Umbilical cord (tissue), 2 donors: ENCODE results near the gene PAH. TPM values are rescaled to one million over a fixed set of nuclear protein-coding genes. Genes with fewer than 3 reads are reported as not detected.

Experiments
- DNase-seq: peaks from one replicate; pipeline ENCODE4 v3.0.0-alpha.2; 2015; ENCODE audit warnings: low spot score
- total RNA-seq: library from RNA; depleted of rRNA; stranded (reverse); fragments of >200 nt; gene quantifications from one replicate; pipeline ENCODE4 v1.2.3, GENCODE V29; 2014; ENCODE audit warnings: low replicate concordance; ENCODE audit not compliant: insufficient read depth

The PAH gene
- total RNA-seq, 1 donor from 2014 or later: 2.2 TPM

DNA sequence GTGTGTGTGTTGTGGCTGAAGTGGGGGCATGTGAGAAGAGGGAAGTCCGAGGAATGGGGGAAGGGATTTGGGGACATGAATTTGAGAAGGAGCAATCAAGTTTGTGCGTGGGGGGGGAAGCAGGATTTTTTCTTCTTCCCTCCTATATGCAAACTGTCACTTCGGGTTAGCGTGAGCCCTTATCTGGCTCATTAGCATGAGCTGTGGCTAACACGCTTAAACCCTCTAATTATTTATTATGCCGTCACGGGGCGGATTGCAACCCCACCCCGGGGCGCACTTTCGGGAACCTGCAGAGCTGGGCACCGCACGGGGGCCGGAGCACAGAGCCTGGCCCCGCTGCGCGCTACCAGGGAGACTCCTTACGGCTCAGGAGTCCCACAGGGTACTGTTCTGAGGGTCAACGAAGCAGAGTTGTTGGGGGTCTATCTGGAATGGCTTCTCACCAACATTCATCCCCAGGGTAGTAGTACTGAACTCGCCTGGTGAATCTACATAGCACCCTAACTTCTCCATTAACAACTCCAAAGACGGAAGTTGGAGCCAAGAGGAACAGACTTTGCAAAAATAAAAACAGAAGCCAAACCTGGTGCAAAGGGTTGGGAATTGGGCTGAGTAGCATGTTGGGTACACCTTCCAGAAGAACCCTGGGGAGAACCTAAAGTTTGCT lies 34.0 kb upstream of the PAH start:
- DNase-seq: no peak

DNA sequence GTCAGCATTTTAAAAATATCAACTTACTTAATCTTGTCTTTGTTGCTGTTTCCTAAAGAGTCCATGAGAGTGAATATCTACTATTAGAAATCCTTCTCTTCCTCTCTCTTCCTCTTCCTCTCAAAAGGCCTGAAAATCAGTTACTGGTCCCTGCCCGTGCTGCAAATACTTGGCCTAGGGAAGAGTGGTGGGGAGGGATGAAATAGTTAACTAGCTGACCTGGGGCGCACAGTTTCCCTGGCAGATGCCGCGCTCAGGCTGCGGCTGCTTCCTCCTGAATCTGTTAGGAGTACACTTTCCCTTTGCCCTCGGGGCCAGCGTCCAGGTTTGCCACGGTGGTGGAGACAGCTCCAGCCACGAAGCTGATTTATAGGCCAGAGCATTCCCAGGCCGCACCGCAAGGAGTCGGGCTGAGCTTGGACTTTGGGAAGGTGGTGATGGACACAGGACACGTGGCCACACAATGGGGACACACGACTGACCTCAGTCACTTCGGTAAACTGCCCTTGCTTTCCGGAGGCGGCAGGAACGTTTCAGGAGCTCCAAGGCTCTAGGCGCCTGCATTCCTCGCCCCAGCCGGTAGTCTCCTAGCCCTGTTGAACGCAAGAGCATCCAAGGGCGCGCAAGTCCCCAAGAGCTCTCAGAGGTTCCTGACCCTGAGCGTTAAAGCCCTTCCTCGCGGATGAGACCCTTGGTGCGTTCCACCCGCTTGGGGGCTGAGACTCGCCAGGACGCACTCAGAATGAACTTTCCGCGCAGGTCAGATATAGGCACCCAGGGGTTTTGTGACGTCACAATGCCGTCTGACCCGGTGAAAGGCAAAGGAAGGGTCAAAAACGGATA lies 33.3 kb upstream of the PAH start:
- peak; percentile 12 for DNase-seq

DNA sequence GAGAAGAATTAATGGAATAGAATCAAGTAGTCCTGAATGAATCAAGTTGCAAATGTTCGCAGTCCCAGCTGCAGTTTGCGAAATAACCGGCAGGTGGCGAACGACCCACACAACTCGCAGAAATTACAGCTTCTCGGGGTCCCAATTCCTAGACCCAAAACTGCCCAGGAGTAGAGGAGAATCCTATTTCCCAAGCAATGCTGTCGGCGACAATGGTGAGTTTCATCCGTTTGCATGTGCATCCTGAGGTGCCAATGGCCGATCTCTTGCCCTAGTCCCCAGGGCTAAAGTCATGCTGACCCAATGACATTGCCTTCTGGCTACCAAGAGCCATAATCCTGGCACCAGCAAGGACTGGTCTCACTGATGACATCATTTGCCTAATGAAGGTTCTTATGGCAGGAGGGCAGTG lies 31.9 kb upstream of the PAH start:
- peak; percentile 30 for DNase-seq

DNA sequence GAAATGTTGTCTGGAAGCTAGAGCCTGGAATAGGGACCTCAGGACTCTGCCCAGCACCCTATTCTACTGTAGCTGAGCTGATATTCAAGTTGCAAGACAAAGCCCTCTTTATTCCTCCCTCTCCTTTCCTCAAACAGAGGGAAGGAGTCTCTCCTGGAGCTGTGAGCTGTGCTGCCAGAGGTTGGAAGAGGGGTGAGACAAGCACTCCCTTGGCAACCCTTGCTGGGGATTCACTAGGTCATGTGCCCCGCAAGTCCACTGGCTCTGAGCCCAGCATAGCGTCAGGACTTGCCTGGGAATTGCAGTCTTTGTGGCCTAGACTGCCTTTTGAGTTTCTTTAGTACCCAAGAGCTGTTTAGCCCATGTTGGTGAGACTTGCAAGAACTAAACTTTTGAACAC lies 29.0 kb upstream of the PAH start:
- DNase-seq: no peak

DNA sequence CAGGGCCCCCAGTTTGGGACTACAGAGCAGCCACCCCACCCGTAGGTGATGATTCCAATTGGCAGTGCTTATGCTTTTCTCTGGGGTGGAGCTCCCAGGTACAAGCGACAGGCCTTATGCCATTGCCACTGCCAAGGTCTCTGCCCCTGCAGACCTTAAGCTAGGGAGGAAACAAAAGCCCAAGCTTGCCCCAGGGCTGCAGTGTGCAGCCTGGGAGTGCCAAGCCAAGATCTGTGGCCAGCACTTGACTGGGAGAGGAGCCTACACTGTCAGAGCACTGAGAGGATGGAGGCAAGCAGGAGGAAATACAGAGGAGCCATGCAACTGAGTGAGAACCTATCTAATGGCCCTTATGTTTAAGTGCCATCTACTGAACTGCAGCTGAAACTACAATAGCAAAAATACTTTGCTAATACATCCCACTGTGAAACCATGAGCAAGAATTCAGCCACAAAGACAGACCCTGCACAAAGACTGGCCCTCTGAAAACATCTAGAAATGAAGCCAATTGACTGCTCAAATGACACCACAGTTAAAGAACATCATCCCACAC lies 22.7 kb upstream of the PAH start:
- no peak for DNase-seq

DNA sequence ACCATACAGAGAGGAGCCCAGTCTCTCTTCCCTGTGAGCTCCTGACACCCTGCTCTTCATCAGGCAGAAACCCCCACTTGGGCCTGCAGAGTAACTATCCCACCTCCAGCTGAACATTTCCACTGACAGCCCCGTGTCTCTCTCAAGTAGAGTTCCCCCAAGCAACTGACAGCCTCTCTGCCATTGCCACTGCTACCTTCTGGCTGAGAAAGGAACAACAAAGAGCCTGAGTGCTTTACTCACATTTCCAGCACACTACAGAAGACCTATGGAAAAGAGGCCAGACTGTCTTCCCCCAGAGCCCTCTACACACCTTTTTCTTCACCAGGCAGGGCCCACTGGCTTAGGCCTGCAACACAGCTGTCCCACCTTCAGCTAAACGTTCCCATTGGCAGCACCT lies 22.0 kb upstream of the PAH start:
- DNase-seq: no peak

DNA sequence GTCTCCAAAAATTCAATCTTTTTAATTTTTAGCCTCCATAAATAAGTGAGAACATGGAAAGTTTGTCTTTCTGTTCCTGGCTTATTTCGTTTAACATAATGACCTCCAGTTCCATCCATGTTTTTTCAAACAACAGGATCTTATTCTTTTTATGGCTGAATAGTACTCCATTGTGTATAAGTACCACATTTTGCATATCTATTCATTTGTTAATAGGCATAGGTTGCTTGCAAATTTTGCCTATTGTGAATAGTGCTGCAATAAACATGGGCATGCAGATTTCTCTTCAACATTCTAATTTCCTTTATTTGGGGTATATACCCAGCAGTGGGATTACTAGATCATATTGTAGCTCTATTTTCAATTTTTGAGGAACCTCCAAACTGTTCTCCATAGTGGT lies 16.1 kb upstream of the PAH start:
- DNase-seq: no peak

DNA sequence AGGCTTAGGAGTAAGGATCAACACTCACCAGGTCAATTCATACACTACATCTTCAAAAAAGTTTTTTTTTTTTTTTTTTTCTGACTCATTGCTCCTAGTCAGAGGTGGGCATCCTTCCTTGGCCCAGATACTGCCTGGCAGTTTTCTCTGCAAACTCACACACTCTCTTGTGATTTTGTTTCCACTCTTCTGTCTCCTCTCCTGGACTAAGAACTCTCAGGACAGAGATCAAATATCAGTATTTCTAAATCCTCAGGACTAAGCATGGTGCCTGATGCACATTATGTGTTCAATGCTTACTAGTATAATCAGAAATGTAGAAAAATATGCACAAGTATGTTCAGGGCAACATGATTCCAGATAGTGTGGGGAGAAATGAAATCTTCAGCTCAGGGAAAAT lies 10.2 kb upstream of the PAH start:
- no peak for DNase-seq

DNA sequence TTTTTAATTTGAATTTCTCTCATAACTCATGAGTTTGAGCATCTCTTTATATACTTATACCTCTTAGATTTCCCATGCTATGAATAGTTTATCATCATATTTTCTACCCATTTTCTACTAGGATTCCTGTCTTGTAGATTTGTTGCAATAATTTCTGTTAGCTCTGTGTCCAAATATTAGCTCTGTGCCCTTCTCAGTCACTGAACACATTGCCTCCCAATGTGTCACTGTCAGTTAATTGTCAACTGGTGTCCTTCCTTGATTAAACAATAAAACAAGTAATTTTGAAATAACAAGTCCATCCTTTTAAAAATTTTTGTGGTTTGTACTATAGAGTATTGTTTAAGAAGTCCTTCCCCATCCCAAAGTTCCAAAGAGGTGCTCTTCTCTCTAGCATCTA lies 4.2 kb upstream of the PAH start:
- no peak for DNase-seq

DNA sequence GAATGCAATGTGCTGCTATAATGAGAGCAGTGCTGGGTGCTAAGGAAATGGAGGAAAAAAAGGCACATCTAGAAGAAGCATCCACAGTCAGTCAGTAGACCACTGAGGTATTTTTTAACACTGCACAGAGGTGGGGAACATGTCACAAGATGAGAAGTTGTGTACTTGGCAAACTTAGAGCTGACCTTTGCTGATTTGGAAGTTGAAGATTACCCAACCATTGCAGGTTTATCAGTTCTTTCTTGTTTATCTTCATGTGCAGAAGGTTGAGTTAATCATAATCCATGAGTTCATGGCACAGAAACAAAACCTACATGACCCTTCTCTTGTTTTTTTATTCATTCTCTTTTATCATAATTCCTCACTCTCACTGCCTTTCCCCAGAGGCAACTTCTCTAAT lies 3.2 kb upstream of the PAH start:
- DNase-seq: no peak

DNA sequence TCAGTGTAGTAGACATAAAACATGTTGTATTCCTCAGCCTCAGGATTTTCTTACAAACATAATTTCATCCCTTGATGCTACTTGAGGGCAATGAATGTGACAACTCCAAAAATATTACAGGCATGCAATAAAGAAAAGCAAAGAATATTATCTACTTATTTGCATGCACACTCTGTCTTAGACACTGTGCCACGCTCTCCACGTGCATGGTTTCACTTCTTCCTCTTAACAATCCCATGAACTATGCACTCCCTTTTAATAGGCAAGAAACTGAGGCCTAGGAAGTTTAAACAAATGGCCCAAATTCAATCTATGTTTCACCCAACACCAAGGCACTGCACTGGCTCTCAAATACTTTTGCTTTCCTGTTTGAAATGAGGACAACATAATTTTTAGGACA lies 1.8 kb upstream of the PAH start:
- DNase-seq: no peak

DNA sequence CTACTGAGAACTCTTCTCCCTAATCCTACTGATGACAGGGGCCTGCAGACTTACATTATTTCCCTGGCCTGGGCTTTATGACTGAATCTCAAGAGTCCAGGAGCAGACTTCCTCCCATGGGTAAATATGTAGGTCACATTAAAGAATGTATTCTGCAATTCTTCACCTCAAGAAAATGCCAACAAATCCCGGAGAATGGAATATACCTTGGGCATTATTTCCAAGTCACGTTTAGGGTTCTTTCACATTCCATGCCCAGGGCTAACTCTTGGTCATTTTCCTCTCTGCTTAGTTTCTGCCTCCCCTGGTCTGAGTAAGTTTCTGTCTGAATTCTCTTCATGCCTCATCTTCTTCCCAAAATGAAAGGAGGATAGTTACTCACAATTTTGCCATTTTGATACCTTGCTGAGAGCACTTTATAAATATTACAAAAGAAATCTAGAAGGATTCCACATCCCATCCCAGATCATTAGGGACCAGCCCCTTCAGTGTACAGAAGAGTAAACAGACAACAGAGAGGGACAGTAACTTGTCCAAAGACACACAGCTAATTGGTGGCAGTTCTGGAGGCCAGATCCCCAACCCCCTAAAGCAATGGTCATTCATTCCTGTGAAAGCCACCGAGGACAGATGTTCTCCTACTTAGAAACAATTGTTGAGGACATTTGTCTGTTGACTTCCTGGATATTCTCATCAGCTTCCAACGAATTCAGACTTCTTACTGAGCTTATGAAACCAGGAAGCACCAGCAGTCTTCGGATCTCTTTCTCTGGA lies 605 bp downstream of the PAH start:
- peak; percentile 6 for DNase-seq

DNA sequence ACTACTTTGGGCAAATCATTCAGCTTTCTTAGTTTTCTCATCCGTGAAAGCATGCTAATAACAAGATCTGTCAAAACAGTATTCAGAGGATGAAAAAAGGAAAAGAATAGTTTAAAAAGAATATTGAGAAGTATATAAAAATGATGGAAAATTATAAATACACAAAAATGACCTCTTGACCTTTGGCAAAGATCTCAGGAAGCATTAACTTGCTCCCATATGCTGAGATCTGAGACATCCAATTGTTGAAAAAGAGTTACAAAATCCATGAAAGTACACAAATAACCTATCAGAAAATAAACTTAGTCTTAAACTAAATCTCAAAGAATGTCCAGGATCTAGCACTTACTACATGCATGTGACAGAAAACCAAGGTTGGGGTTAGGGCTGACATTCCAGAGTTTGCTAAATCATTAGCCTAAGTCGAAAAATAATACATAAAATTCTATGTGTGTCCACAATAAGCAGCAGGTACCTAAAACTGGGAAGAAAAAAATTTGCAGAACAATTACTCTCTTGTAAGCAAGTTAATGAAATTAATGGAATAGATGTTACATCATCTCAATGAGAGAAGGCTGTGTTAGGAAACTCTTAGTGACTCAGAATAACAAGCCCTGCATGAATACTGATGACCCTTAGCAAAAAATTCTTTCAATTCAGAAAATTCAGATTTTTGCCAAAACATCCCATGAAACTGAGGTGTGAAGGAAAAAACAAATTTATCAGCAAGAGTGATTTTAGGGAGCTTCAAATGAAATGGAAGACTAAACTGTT lies 3.4 kb downstream of the PAH start:
- no peak for DNase-seq

DNA sequence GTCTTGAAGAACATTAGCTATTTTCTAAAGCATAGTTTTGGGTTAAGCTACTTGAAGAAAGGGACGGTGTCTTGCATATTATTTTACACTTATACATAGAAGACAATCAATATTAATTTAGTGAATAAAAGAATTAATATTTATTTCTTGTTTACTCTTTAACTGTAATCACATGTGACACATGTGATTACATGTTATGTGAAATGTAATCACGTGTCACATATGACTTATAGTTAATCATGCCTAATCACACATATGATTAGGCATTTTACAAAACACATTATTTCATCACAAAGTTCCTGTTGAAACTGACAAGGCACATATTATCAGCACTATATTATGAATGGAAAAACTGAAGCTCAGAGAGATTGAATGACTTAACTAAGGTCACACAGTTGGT lies 4.8 kb downstream of the PAH start:
- no peak for DNase-seq

DNA sequence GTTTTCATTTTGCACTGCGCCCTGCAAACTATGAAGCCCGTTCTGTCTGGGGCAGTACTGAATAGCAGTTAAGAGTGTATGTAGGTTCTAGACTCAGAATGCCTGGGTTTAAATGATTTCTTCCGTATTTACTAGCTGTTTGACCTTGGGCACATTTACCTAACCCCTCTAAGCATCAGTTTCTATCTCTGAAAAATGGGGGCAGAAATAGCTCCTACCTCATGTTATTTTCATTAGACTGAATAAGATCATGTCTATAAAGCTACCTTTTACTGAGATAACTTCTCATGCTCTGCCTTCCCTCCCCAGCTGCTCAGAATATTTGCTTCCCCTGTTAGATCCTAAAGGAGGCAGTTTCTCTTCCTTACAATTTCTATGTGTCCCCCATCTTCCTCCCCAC lies 5.7 kb downstream of the PAH start:
- no peak for DNase-seq

DNA sequence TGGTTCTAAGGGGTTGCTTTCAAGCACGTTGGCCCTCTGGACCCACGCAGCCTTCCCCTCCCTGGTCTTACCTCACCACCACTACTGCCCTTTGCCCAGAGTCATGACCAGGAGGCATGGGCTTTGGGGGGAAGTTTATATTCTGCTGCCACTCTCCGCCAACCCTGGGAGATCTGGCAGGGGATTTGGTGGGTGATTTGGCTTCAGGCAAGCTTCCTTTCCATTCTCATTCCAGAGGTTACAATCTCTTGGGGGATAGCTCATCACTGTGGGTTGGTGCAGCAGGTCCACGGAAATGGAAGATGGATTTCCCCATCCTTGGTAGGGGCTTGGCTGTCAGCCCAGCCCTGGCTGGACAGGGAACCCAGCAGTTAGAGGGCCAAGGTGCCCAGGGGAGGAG lies 6.3 kb downstream of the PAH start:
- no peak for DNase-seq

DNA sequence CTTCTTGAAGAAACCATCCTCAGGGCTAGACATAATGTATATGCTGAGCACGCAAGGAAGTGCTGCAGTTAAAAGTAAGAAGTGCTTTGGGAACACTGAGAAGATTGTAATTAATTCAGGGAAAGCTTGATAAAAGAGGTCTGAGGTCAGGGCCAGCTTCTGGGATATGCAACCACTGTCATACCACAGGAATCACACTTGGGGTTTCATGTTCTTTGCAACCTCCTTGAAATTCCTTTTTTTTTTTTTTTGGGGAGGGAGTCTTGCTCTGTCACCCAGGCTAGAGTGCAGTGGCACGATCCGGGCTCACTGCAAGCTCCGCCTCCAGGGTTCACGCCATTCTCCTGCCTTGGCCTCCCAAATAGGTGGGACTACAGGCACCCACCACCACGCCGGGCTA lies 6.9 kb downstream of the PAH start:
- no peak for DNase-seq

DNA sequence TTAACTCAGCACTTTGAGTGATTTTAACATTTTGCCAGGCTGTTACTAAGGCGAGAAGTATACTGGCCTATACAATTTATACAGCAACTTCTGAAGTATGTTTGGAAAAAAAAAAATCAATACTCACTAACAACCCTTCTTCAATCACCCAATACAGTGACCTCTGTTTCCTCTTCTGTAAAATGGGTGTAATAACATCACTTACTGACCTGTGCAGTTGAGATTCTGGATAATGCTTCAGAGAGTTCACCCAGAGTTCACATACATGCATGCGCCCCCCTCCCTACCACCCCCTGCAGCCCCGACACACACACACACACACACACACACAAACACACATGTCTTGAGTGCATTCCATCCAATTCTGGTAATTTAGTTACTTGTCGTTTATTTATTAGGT lies 9.1 kb downstream of the PAH start:
- DNase-seq: no peak

DNA sequence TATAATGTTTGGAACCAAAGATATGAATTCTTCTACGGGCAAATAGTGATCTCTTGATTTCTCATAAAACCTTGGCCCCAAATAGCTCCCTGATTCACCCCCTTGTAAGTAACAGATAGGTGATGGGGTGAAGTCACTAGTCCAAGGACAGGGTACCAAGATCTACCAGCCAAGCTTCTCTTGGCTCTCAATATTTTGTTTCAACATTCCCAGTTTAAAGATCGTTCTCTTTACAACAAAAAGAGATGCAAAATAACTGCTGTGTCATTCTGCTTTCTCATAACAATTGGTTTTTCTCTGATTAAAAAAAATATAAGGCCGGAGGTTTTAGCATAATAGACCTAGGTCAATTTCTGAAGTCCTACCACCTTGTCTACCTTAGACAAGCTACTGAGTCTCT lies 11.8 kb downstream of the PAH start:
- no peak for DNase-seq

DNA sequence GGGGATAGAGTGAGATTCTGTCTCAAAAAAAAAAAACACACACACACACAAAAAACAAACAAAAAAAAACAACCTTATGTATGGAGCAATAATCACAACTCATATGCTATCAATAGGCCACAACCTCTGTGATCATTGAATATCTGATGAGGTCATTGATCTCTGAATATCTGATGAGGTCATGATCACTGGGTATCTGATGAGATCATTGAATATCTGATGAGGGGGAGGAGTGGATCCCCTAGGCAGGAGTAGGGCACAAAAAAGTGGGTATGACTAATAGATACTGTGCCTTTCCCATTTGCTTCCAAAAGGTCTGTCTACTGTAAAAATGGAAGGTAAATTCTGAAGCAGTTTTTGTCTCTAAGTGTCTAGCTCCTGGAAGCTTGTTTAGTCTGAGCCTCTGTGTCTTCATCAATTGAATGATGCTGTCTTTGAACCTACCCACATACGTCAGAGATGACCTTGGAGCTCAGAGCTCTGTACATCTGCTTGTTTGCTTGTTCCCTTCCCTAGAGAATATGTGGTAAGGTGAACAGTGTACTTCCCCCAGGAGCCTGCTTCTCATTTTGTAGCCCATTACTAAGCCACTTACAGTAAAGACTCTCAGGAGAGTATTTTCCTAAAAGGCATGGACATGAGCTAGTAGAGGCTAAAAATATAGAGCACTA lies 13.6 kb downstream of the PAH start:
- DNase-seq: no peak

DNA sequence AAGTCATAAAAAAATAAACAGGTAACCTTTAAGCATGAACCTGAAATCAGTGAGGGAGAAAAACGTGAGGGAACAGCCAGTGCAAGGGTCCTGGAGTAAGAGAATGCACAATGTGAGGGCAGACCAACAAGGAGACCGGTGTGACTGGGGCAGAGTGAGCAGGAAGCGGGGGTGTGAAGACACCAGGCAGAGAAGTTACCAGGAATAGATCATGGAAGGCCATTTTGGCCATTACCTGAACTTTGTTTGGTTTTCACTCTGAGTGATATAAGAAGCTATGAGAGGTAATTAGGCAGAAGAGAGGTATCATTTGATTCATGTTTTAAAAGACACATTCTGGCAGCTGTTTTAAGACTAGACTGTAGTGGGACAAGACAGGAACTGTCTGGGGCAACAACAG lies 15.0 kb downstream of the PAH start:
- no peak for DNase-seq
